Parathyroid adenoma (tissue), 2 donors: ENCODE data around the gene PTAR1.
"Not testable (repeated sequence)": the region's sequence is repeated elsewhere in the genome, so short reads cannot be mapped to it uniquely, and the experiment has no call there.

Source experiments
- H2AFZ ChIP-seq: fragments of 300-600 bp; sonication (generic); one replicate; pipeline ENCODE4 v1.7.0; 2017; ENCODE audit warnings: antibody characterized with exemption, mild to moderate bottlenecking
- H3K27ac ChIP-seq: fragments of 300-600 bp; sonication (generic); one replicate; pipeline ENCODE4 v1.7.0; 2017
- H3K27me3 ChIP-seq: fragments of 300-600 bp; sonication (generic); one replicate; pipeline ENCODE4 v1.7.0; 2017; ENCODE audit warnings: low read length; ENCODE audit not compliant: control insufficient read depth, insufficient read depth
- H3K36me3 ChIP-seq: fragments of 300-600 bp; sonication (generic); one replicate; pipeline ENCODE4 v1.7.0; 2017; ENCODE audit warnings: low read length; ENCODE audit not compliant: control insufficient read depth, insufficient read depth
- H3K4me1 ChIP-seq: fragments of 300-600 bp; sonication (generic); one replicate; pipeline ENCODE4 v1.7.0; 2017; ENCODE audit warnings: control low read depth
- H3K4me2 ChIP-seq: fragments of 300-600 bp; sonication (generic); one replicate; pipeline ENCODE4 v1.7.0; 2017; ENCODE audit warnings: low read length
- H3K4me3 ChIP-seq: fragments of 300-600 bp; sonication (generic); one replicate; pipeline ENCODE4 v1.7.0; 2017; ENCODE audit warnings: low read depth, low read length
- H3K79me2 ChIP-seq: fragments of 300-600 bp; sonication (generic); one replicate; pipeline ENCODE4 v1.7.0; 2017; ENCODE audit warnings: control low read depth
- H3K9ac ChIP-seq: fragments of 300-600 bp; sonication (generic); one replicate; pipeline ENCODE4 v1.7.0; 2017; ENCODE audit warnings: mild to moderate bottlenecking
- H3K9me3 ChIP-seq: fragments of 300-600 bp; sonication (generic); one replicate; pipeline ENCODE4 v1.7.0; 2017; ENCODE audit warnings: low read length; ENCODE audit not compliant: control insufficient read depth
- CTCF ChIP-seq: fragments of 300-600 bp; sonication (generic); IDR thresholded peaks from one replicate; pipeline ENCODE4 v1.7.0; 2017; ENCODE audit warnings: antibody characterized with exemption, mild to moderate bottlenecking
- donor health status: primary hyperparathyroidism.

The PTAR1 gene

GRCh38 chr9:69785757-69786156 is 25.9 kb upstream of the PTAR1 start:
- no peaks in the 10 kb centered on the region for H3K79me2 ChIP-seq

GRCh38 chr9:69773258-69773657 is 13.4 kb upstream of the PTAR1 start:
- no peaks in the 10 kb centered on the region for H3K27me3 ChIP-seq
- no peaks in the 10 kb centered on the region for H3K9me3 ChIP-seq
- H3K79me2 ChIP-seq = no peaks in the 10 kb centered on the region
- no peak for TF ChIP-seq CTCF
- H3K4me1 ChIP-seq = no peaks in the 10 kb centered on the region
- no peaks in the 10 kb centered on the region for H3K36me3 ChIP-seq
- H2AFZ ChIP-seq = no peak overlapping the region
- no peak overlapping the region for H3K4me2 ChIP-seq
- no peak overlapping the region for H3K4me3 ChIP-seq
- no peak overlapping the region for H3K9ac ChIP-seq
- no peak overlapping the region for H3K27ac ChIP-seq

More at GRCh38 chr9:69785757-69786156, 25.9 kb upstream of the PTAR1 start:
- Histone ChIP-seq H3K36me3 (no peaks in the 10 kb centered on the region), H3K27me3 (no peaks in the 10 kb centered on the region), H3K9ac (no peak overlapping the region), H3K4me2 (no peak overlapping the region), H2AFZ (no peak overlapping the region), H3K4me1 (no peaks in the 10 kb centered on the region), H3K4me3 (no peak overlapping the region), H3K27ac (no peak overlapping the region), H3K9me3 (no peaks in the 10 kb centered on the region)
- TF ChIP-seq CTCF = no peak

GRCh38 chr9:69771775-69772418 is 12.1 kb upstream of the PTAR1 start:
- TF ChIP-seq CTCF = no peak

GRCh38 chr9:69768716-69769115 is 8.9 kb upstream of the PTAR1 start:
- Histone ChIP-seq H3K4me2 (no peak overlapping the region), H3K27me3 (no peaks in the 10 kb centered on the region), H3K9me3 (no peaks in the 10 kb centered on the region), H3K36me3 (no peaks in the 10 kb centered on the region), H3K9ac (no peak overlapping the region), H2AFZ (no peak overlapping the region), H3K79me2 (no peaks in the 10 kb centered on the region), H3K4me1 (no peaks in the 10 kb centered on the region), H3K4me3 (no peak overlapping the region), H3K27ac (no peak overlapping the region)
- TF ChIP-seq CTCF = no peak

More at GRCh38 chr9:69771775-69772418, 12.1 kb upstream of the PTAR1 start:
- Histone ChIP-seq H3K9ac (no peak overlapping the region), H2AFZ (no peak overlapping the region), H3K27ac (no peak overlapping the region), H3K27me3 (no peaks in the 10 kb centered on the region), H3K79me2 (no peaks in the 10 kb centered on the region), H3K36me3 (no peaks in the 10 kb centered on the region), H3K4me3 (no peak overlapping the region), H3K9me3 (no peaks in the 10 kb centered on the region), H3K4me1 (no peaks in the 10 kb centered on the region), H3K4me2 (no peak overlapping the region)

- Histone ChIP-seq H3K4me2 (no peak overlapping the region), H3K27me3 (no peaks in the 10 kb centered on the region), H3K9ac (no peak overlapping the region), H3K9me3 (no peaks in the 10 kb centered on the region), H3K4me1 (no peaks in the 10 kb centered on the region), H2AFZ (no peak overlapping the region), H3K4me3 (no peak overlapping the region), H3K79me2 (no peaks in the 10 kb centered on the region), H3K36me3 (no peaks in the 10 kb centered on the region), H3K27ac (no peak overlapping the region)
- no peak for TF ChIP-seq CTCF
Measured at GRCh38 chr9:69768101-69768500, 8.3 kb upstream of the PTAR1 start.

GRCh38 chr9:69763862-69764261 is 4.1 kb upstream of the PTAR1 start:
- H3K36me3 ChIP-seq, H3K4me3 ChIP-seq, H3K79me2 ChIP-seq, H3K27ac ChIP-seq, H2AFZ ChIP-seq, H3K9ac ChIP-seq, H3K4me1 ChIP-seq, H3K9me3 ChIP-seq, H3K4me2 ChIP-seq, H3K27me3 ChIP-seq: not testable (repeated sequence)
